A673 (cell line): Measurements from ENCODE around the gene ENOX1. TPM values are rescaled to one million over a fixed set of nuclear protein-coding genes. Genes with fewer than 3 reads are reported as not detected.

Experiments used
- BruUV-seq: library from RNA; stranded (reverse); fragments of 400-500 nt; replicated peaks from 2 replicates; lab custom pipeline; 2021; lab: Mats Ljungman, UMichigan
- CTCF ChIA-PET: fragments of 300-600 bp; sonication (Branson Sonifier 250); formaldehyde crosslinking; loops from one replicate; lab custom pipeline; 2022; ENCODE audit warnings: antibody characterized with exemption; lab: Charles Lee
- POLR2A ChIA-PET: fragments of 300-600 bp; sonication (Branson Sonifier 250); formaldehyde crosslinking; loops from one replicate; lab custom pipeline; 2022; ENCODE audit warnings: antibody characterized with exemption; ENCODE audit not compliant: low non-redundant PET; lab: Charles Lee
- DNase-seq: peaks from one replicate; pipeline ENCODE4 v3.0.0-alpha.2; 2015; ENCODE audit warnings: low spot score
- H3K27ac ChIP-seq: fragments of 200-600 bp; sonication (generic); 2 replicates; pipeline ENCODE4 v1.5.1; 2016; ENCODE audit warnings: mixed run types, low read depth, mild to moderate bottlenecking, mixed read lengths, antibody characterized with exemption, low read length; ENCODE audit not compliant: poor library complexity, severe bottlenecking
- H3K27me3 ChIP-seq: fragments of 200-600 bp; sonication (generic); replicated peaks from 2 replicates; pipeline ENCODE4 v1.6.1; 2017; ENCODE audit warnings: mixed run types, low read depth, mild to moderate bottlenecking, mixed read lengths, antibody characterized with exemption, low read length; ENCODE audit not compliant: insufficient read depth, poor library complexity
- H3K36me3 ChIP-seq: fragments of 200-600 bp; sonication (generic); 2 replicates; pipeline ENCODE4 v1.6.1; 2016; ENCODE audit warnings: mixed run types, mild to moderate bottlenecking, mixed read lengths, antibody characterized with exemption, low read length; ENCODE audit not compliant: insufficient read depth, poor library complexity, severe bottlenecking
- H3K4me1 ChIP-seq: fragments of 200-600 bp; sonication (generic); 2 replicates; pipeline ENCODE4 v1.6.1; 2017; ENCODE audit warnings: mixed run types, mild to moderate bottlenecking, mixed read lengths, antibody characterized with exemption, low read length; ENCODE audit not compliant: insufficient read depth, poor library complexity, severe bottlenecking
- H3K4me3 ChIP-seq: fragments of 200-600 bp; sonication (generic); 2 replicates; pipeline ENCODE4 v1.5.1; 2016; ENCODE audit warnings: low read depth, mixed run types, mild to moderate bottlenecking, mixed read lengths, low read length; ENCODE audit not compliant: poor library complexity, severe bottlenecking
- H3K9me3 ChIP-seq: fragments of 200-600 bp; sonication (generic); 2 replicates; pipeline ENCODE4 v1.6.1; 2016; ENCODE audit warnings: mixed run types, low read depth, mild to moderate bottlenecking, mixed read lengths, antibody characterized with exemption, low read length; ENCODE audit not compliant: poor library complexity, severe bottlenecking
- CTCF ChIP-seq: fragments of 300-800, 200-600 bp; sonication (generic); conservative IDR thresholded peaks from 2 replicates; pipeline ENCODE4 v1.5.1; 2017; ENCODE audit warnings: low read depth, mild to moderate bottlenecking, antibody characterized with exemption, low read length, moderate library complexity, mixed read lengths
- EZH2 ChIP-seq: fragments of 200-600 bp; sonication (generic); IDR thresholded peaks from 2 replicates; pipeline ENCODE4 v1.6.1; 2017; ENCODE audit warnings: borderline replicate concordance, low read depth, mild to moderate bottlenecking, mixed read lengths, antibody characterized with exemption, low read length; ENCODE audit not compliant: poor library complexity, severe bottlenecking
- intact Hi-C: fragments of 100-400 bp; cut with micrococcal nuclease; formaldehyde crosslinking; loops from one replicate; pipeline ENCODE4 v1.10.0; 2022; ENCODE audit not compliant: unreplicated experiment
- total RNA-seq: library from RNA; stranded (reverse); gene quantifications from 2 replicates; pipeline ENCODE4 v1.2.3, GENCODE V29; 2021

Gene ENOX1
- total RNA-seq, 1 experiment from 2014 or later, result 4.4 TPM

GRCh38 chr13:43434191-43434590, 352.6 kb downstream of the ENOX1 start:
- no peak for TF ChIP-seq EZH2
- no TSS peak for BruUV-seq

GRCh38 chr13:43433691-43434141, 353.1 kb downstream of the ENOX1 start:
- BruUV-seq, result no TSS peak
- CTCF ChIA-PET, result no interaction called here
- H3K27ac ChIP-seq, result no peak overlapping the region
- no peaks in the 10 kb centered on the region for H3K9me3 ChIP-seq
- no peak overlapping the region for H3K4me3 ChIP-seq
- no peaks in the 10 kb centered on the region for H3K36me3 ChIP-seq
- no peaks in the 10 kb centered on the region for H3K4me1 ChIP-seq
- H3K27me3 ChIP-seq, result no peaks in the 10 kb centered on the region
- TF ChIP-seq CTCF, result no peak
- no peak for TF ChIP-seq EZH2
- POLR2A ChIA-PET, result no interaction called here
- intact Hi-C loops, result no loop called here
- DNase-seq, result no peak

More at GRCh38 chr13:43434191-43434590, 352.6 kb downstream of the ENOX1 start:
- intact Hi-C loops, result no loop called here
- Histone ChIP-seq H3K27ac (no peak overlapping the region), H3K9me3 (no peaks in the 10 kb centered on the region), H3K27me3 (no peaks in the 10 kb centered on the region), H3K4me3 (no peak overlapping the region), H3K36me3 (no peaks in the 10 kb centered on the region), H3K4me1 (no peaks in the 10 kb centered on the region)
- CTCF ChIA-PET, result no interaction called here
- DNase-seq, result no peak
- POLR2A ChIA-PET, result no interaction called here

- intact Hi-C loops, result no loop called here
- TF ChIP-seq CTCF (no peak), EZH2 (no peak)
- POLR2A ChIA-PET, result no interaction called here
Measured at GRCh38 chr13:43432958-43433357, 353.8 kb downstream of the ENOX1 start.

GRCh38 chr13:43431841-43432240, 354.9 kb downstream of the ENOX1 start:
- no peak overlapping the region for H3K27ac ChIP-seq
- no peak overlapping the region for H3K4me3 ChIP-seq
- CTCF ChIA-PET, result no interaction called here
- H3K36me3 ChIP-seq, result no peaks in the 10 kb centered on the region
- BruUV-seq, result no TSS peak
- no peaks in the 10 kb centered on the region for H3K4me1 ChIP-seq
- intact Hi-C loops, result no loop called here
- TF ChIP-seq CTCF (no peak), EZH2 (no peak)
- no peaks in the 10 kb centered on the region for H3K27me3 ChIP-seq
- DNase-seq, result no peak
- H3K9me3 ChIP-seq, result no peaks in the 10 kb centered on the region
- POLR2A ChIA-PET, result no interaction called here

More at GRCh38 chr13:43432958-43433357, 353.8 kb downstream of the ENOX1 start:
- DNase-seq, result no peak
- Histone ChIP-seq H3K36me3 (no peaks in the 10 kb centered on the region), H3K27me3 (no peaks in the 10 kb centered on the region), H3K4me1 (no peaks in the 10 kb centered on the region), H3K27ac (no peak overlapping the region), H3K4me3 (no peak overlapping the region), H3K9me3 (no peaks in the 10 kb centered on the region)
- CTCF ChIA-PET, result no interaction called here
- BruUV-seq, result no TSS peak
